PC-3 (cell line): ENCODE results near the gene WDSUB1.

Experiments
- CTCF ChIP-seq: fragments of 300-600 bp; sonication (generic); conservative IDR thresholded peaks from 2 replicates; pipeline ENCODE4 v1.5.1; 2017; ENCODE audit warnings: antibody characterized with exemption, low read depth, mild to moderate bottlenecking, low read length
- EZH2 ChIP-seq: fragments of 300-600 bp; sonication (generic); IDR thresholded peaks from one replicate; pipeline ENCODE4 v1.6.1; 2017; ENCODE audit warnings: antibody characterized with exemption, mild to moderate bottlenecking, low read length; ENCODE audit not compliant: unreplicated experiment
- EZH2phosphoT487 ChIP-seq: fragments of 300-600 bp; sonication (generic); IDR thresholded peaks from 2 replicates; pipeline ENCODE4 v1.6.1; 2018; ENCODE audit warnings: mild to moderate bottlenecking, antibody characterized with exemption, low read length, borderline replicate concordance

GRCh38 chr2:159287733-159288132 lies 1.2 kb upstream of the WDSUB1 start:
- TF ChIP-seq CTCF (no peak), EZH2 (no peak), EZH2phosphoT487 (no peak)
